Keratinocyte (primary cell): Measurements from ENCODE around the gene GDAP2.

Source experiments
- EZH2 ChIP-seq: IDR thresholded peaks from one replicate; pipeline ENCODE4 v1.6.1; 2012; ENCODE audit warnings: inconsistent platforms, mild to moderate bottlenecking, low read length, moderate library complexity
- TF ChIP-seq, protein P1 (sequence below), 3 experiments: IDR thresholded peaks in 1 of 3; conservative IDR thresholded peaks in 1 of 3; optimal IDR thresholded peaks in 1 of 3; 2 replicates in 2 of 3; 3 replicates in 1 of 3; pipeline versions ENCODE3 to v1.5.1; 2011; ENCODE audit warnings: low read length in 3 of 3, mild to moderate bottlenecking in 3 of 3, moderate library complexity in 2 of 3, control low read depth in 1 of 3, inconsistent platforms in 1 of 3; ENCODE audit not compliant: insufficient read depth in 2 of 3; ENCODE audit errors: extremely low read depth in 1 of 3

DNA sequence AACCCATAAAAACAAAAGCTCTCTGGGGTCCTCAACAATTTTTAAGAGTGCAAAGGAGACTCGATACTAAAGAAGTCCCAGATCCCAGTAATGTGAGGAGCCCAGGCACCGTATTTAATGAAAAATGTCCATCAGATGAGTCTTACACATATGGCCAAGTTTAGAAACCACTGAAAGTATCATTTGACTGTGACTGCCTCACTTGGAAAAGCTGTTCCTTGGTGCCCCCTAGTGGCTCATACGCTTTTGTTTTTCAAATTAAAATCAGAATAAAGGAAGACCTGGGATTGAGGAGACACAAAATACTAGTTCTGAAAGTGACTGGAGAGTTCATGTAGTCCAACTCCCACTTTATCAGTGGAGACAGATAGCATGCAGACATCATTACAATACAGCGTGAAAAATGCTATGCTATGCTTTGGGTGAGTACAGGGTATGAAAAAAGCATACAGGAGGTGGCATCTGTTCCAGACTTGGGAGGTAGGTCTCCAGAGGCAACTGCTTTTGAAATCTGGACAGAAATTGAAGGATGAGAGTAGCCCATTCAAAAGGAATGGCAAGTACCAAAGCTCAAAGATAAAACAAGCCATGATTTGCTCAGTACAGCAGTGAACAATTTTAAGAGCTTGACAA, 33.8 kb downstream of the GDAP2 start:
- TF ChIP-seq, protein P1, sequence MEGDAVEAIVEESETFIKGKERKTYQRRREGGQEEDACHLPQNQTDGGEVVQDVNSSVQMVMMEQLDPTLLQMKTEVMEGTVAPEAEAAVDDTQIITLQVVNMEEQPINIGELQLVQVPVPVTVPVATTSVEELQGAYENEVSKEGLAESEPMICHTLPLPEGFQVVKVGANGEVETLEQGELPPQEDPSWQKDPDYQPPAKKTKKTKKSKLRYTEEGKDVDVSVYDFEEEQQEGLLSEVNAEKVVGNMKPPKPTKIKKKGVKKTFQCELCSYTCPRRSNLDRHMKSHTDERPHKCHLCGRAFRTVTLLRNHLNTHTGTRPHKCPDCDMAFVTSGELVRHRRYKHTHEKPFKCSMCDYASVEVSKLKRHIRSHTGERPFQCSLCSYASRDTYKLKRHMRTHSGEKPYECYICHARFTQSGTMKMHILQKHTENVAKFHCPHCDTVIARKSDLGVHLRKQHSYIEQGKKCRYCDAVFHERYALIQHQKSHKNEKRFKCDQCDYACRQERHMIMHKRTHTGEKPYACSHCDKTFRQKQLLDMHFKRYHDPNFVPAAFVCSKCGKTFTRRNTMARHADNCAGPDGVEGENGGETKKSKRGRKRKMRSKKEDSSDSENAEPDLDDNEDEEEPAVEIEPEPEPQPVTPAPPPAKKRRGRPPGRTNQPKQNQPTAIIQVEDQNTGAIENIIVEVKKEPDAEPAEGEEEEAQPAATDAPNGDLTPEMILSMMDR (optimal IDR thresholded peaks at IDR 0.05 in 1 of 3, IDR thresholded peaks at IDR 0.05 in 1 of 3, conservative IDR thresholded peaks at IDR 0.05 in 1 of 3; ENCODE audit: extremely low read depth in 1 of 3, insufficient read depth in 2 of 3, low read length in 3 of 3): peak; percentile 61 to 70 (median 69)
- TF ChIP-seq EZH2: no peak
